NCI-H1417 treated with DMSO at 0.1 percent for 48 hours (cell line): Measurements from ENCODE around the gene RAB26.
"Not testable (repeated sequence)": the region's sequence is repeated elsewhere in the genome, so short reads cannot be mapped to it uniquely, and the experiment has no call there.

Source experiments
- DNase-seq: peaks from one replicate; lab custom pipeline; 2025; lab: John Stamatoyannopoulos, UW

Gene RAB26

GRCh38 chr16:2117341-2117740 is 31.1 kb upstream of the RAB26 start:
- not testable (repeated sequence) for DNase-seq

- not testable (repeated sequence) for DNase-seq
These were observed 30.3 kb upstream of the RAB26 start for GRCh38 chr16:2117960-2118722.

- DNase-seq: not testable (repeated sequence)
These were observed 27.1 kb upstream of the RAB26 start for GRCh38 chr16:2121325-2121724.

GRCh38 chr16:2121853-2122252 is 26.6 kb upstream of the RAB26 start:
- no peak for DNase-seq

- no peak for DNase-seq
These were observed 26.0 kb upstream of the RAB26 start for GRCh38 chr16:2122429-2122828.

GRCh38 chr16:2122934-2123683 is 25.3 kb upstream of the RAB26 start:
- DNase-seq: not testable (repeated sequence)

GRCh38 chr16:2123706-2124376 is 24.6 kb upstream of the RAB26 start:
- not testable (repeated sequence) for DNase-seq

- DNase-seq: not testable (repeated sequence)
These were observed 24.1 kb upstream of the RAB26 start for GRCh38 chr16:2124377-2124693.

GRCh38 chr16:2124694-2125444 is 23.6 kb upstream of the RAB26 start:
- not testable (repeated sequence) for DNase-seq

GRCh38 chr16:2125609-2126008 is 22.8 kb upstream of the RAB26 start:
- not testable (repeated sequence) for DNase-seq

- DNase-seq: not testable (repeated sequence)
These were observed 22.2 kb upstream of the RAB26 start for GRCh38 chr16:2126161-2126743.

GRCh38 chr16:2126928-2127556 is 21.4 kb upstream of the RAB26 start:
- not testable (repeated sequence) for DNase-seq

GRCh38 chr16:2127630-2128280 is 20.7 kb upstream of the RAB26 start:
- DNase-seq: not testable (repeated sequence)

- DNase-seq: not testable (repeated sequence)
These were observed 19.2 kb upstream of the RAB26 start for GRCh38 chr16:2129251-2129650.

- DNase-seq: not testable (repeated sequence)
These were observed 18.5 kb upstream of the RAB26 start for GRCh38 chr16:2129890-2130447.

GRCh38 chr16:2133797-2134196 is 14.6 kb upstream of the RAB26 start:
- not testable (repeated sequence) for DNase-seq

- not testable (repeated sequence) for DNase-seq
These were observed 13.4 kb upstream of the RAB26 start for GRCh38 chr16:2135071-2135470.

- peak; percentile 58 for DNase-seq
These were observed 12.5 kb upstream of the RAB26 start, which contains the start of gene PKD1 for GRCh38 chr16:2135770-2136490. PKD1 (minus strand) TSS chr16:2135898; CDS start chr16:2135689, 209 bp downstream.
